Spinal cord (tissue), 10 donors: ENCODE data around the gene STH. TPM values are rescaled to one million over a fixed set of nuclear protein-coding genes. Genes with fewer than 3 reads are reported as not detected.
"Not testable (repeated sequence)": the region's sequence is repeated elsewhere in the genome, so short reads cannot be mapped to it uniquely, and the experiment has no call there.

Experiments used
- DNase-seq, 6 donors: peaks; one replicate each; pipeline versions ENCODE4 v3.0.0 to v3.0.0-alpha.2; 2013 to 2015; ENCODE audit warnings: low spot score in 6 of 6, low read depth in 4 of 6
- H3K27ac ChIP-seq: one replicate; pipeline ENCODE4 v1.5.1; 2013; ENCODE audit warnings: low read depth, low read length, control low read depth
- H3K27me3 ChIP-seq: one replicate; pipeline ENCODE4 v1.6.1; 2013; ENCODE audit warnings: low read length; ENCODE audit not compliant: control insufficient read depth, insufficient read depth
- H3K36me3 ChIP-seq: one replicate; pipeline ENCODE4 v1.6.1; 2013; ENCODE audit warnings: low read length; ENCODE audit not compliant: control insufficient read depth, insufficient read depth
- H3K4me1 ChIP-seq: one replicate; pipeline ENCODE4 v1.6.1; 2013; ENCODE audit warnings: low read length; ENCODE audit not compliant: control insufficient read depth, insufficient read depth
- H3K4me3 ChIP-seq: one replicate; pipeline ENCODE4 v1.5.1; 2013; ENCODE audit warnings: low read depth, low read length, control low read depth
- H3K9me3 ChIP-seq: one replicate; pipeline ENCODE4 v1.6.1; 2013; ENCODE audit warnings: low read length; ENCODE audit not compliant: control insufficient read depth, insufficient read depth
- WGBS: methylation state at CpG from one replicate; pipeline ENCODE4 v1.1.5; 2013; ENCODE audit warnings: missing lambda C conversion rate; ENCODE audit not compliant: insufficient coverage; 5-methylcytosine and 5-hydroxymethylcytosine counted together
- polyA plus RNA-seq, 2 donors: library from polyadenylated mRNA; unstranded; fragments of 120-200 nt; gene quantifications; one replicate each; pipeline ENCODE4 v1.2.1, GENCODE V29; 2013; ENCODE audit not compliant: insufficient read length in 2 of 2
- total RNA-seq, 2 donors: library from RNA; depleted of rRNA in 1 of 2; stranded (reverse); fragments of 120-200 nt in 1 of 2; fragments of >200 nt in 1 of 2; gene quantifications; one replicate each; pipeline versions ENCODE4 v1.2.3 to v1.2.4, GENCODE V29; 2013 to 2014
- donor health status: healthy.

The STH gene
- total and polyA plus RNA-seq, 4 donors, result 0.66 to 3.1 (median 2.4) TPM; not detected in 1

DNA sequence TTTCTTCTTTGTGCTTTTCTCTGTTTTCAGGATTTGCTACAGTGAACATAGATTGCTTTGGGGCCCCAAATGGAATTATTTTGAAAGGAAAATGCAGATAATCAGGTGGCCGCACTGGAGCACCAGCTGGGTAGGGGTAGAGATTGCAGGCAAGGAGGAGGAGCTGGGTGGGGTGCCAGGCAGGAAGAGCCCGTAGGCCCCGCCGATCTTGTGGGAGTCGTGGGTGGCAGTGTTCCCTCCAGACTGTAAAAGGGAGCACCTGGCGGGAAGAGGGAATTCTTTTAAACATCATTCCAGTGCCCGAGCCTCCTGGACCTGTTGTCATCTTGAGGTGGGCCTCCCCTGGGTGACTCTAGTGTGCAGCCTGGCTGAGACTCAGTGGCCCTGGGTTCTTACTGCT lies 1.2 kb downstream of the STH start:
- 70% methylated on average over 7 of the region's 7 CpGs for WGBS
- Histone ChIP-seq H3K27ac (no peak overlapping the region), H3K4me1 (peaks cover 40% of the 10 kb centered on the region), H3K36me3 (peaks cover 53% of the 10 kb centered on the region), H3K9me3 (no peaks in the 10 kb centered on the region), H3K4me3 (no peak overlapping the region), H3K27me3 (no peaks in the 10 kb centered on the region)
- peak in 1 of 6 donors; percentile 77 for DNase-seq

DNA sequence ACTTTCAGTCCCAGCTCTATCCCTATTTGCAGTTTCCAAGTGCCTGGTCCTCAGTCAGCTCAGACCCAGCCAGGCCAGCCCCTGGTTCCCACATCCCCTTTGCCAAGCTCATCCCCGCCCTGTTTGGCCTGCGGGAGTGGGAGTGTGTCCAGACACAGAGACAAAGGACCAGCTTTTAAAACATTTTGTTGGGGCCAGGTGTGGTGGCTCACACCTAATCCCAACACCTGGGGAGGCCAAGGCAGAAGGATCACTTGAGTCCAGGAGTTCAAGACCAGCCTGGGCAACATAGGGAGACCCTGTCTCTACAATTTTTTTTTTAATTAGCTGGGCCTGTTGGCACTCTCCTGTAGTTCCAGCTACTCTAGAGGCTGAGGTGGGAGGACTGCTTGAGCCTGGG lies 1.7 kb downstream of the STH start:
- Histone ChIP-seq H3K9me3 (no peaks in the 10 kb centered on the region), H3K27me3 (no peaks in the 10 kb centered on the region)
- 55% methylated on average over 2 of the region's 2 CpGs for WGBS

DNA sequence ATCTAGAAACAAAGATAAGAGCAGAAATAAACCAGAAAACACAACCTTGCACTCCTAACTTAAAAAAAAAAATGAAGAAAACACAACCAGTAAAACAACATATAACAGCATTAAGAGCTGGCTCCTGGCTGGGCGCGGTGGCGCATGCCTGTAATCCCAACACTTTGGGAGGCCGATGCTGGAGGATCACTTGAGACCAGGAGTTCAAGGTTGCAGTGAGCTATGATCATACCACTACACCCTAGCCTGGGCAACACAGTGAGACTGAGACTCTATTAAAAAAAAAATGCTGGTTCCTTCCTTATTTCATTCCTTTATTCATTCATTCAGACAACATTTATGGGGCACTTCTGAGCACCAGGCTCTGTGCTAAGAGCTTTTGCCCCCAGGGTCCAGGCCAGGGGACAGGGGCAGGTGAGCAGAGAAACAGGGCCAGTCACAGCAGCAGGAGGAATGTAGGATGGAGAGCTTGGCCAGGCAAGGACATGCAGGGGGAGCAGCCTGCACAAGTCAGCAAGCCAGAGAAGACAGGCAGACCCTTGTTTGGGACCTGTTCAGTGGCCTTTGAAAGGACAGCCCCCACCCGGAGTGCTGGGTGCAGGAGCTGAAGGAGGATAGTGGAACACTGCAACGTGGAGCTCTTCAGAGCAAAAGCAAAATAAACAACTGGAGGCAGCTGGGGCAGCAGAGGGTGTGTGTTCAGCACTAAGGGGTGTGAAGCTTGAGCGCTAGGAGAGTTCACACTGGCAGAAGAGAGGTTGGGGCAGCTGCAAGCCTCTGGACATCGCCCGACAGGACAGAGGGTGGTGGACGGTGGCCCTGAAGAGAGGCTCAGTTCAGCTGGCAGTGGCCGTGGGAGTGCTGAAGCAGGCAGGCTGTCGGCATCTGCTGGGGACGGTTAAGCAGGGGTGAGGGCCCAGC lies 2.6 kb downstream of the STH start:
- DNase-seq, result no peak
- Histone ChIP-seq H3K36me3 (peaks cover 44% of the 10 kb centered on the region), H3K4me3 (no peak overlapping the region), H3K9me3 (no peaks in the 10 kb centered on the region), H3K27ac (no peak overlapping the region), H3K27me3 (no peaks in the 10 kb centered on the region), H3K4me1 (peaks cover 40% of the 10 kb centered on the region)
- WGBS, result 75% methylated on average over 13 of the region's 13 CpGs

More for the DNA sequence above, 1.7 kb downstream of the STH start:
- no peak overlapping the region for H3K4me3 ChIP-seq
- DNase-seq, result no peak
- H3K36me3 ChIP-seq, result peaks cover 48% of the 10 kb centered on the region
- peaks cover 40% of the 10 kb centered on the region for H3K4me1 ChIP-seq
- H3K27ac ChIP-seq, result no peak overlapping the region

DNA sequence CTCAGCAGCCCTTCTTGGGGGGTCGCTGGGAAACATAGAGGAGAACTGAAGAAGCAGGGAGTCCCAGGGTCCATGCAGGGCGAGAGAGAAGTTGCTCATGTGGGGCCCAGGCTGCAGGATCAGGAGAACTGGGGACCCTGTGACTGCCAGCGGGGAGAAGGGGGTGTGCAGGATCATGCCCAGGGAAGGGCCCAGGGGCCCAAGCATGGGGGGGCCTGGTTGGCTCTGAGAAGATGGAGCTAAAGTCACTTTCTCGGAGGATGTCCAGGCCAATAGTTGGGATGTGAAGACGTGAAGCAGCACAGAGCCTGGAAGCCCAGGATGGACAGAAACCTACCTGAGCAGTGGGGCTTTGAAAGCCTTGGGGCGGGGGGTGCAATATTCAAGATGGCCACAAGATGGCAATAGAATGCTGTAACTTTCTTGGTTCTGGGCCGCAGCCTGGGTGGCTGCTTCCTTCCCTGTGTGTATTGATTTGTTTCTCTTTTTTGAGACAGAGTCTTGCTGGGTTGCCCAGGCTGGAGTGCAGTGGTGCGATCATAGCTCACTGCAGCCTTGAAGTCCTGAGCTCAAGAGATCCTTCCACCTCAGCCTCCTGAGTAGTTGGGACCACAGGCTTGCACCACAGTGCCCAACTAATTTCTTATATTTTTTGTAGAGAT lies 3.4 kb downstream of the STH start:
- 30% methylated on average over 7 of the region's 8 CpGs for WGBS
- peak in 5 of 6 donors; percentile 44 to 92 (median 64) for DNase-seq
- H3K27me3 ChIP-seq, result no peaks in the 10 kb centered on the region
- no peak overlapping the region for H3K27ac ChIP-seq
- peaks cover 38% of the 10 kb centered on the region for H3K36me3 ChIP-seq
- no peaks in the 10 kb centered on the region for H3K9me3 ChIP-seq
- H3K4me1 ChIP-seq, result peaks cover 40% of the 10 kb centered on the region
- H3K4me3 ChIP-seq, result no peak overlapping the region

DNA sequence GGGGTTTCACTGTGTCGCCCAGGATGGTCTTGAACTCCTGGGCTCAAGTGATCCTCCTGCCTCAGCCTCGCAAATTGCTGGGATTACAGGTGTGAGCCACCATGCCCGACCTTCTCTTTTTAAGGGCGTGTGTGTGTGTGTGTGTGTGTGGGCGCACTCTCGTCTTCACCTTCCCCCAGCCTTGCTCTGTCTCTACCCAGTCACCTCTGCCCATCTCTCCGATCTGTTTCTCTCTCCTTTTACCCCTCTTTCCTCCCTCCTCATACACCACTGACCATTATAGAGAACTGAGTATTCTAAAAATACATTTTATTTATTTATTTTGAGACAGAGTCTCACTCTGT lies 3.9 kb downstream of the STH start:
- Histone ChIP-seq H3K27ac (no peak overlapping the region), H3K27me3 (no peaks in the 10 kb centered on the region), H3K9me3 (no peaks in the 10 kb centered on the region), H3K36me3 (peaks cover 33% of the 10 kb centered on the region), H3K4me3 (no peak overlapping the region), H3K4me1 (peaks cover 40% of the 10 kb centered on the region)
- WGBS, result no CpG with 5 or more reads among the region's 7 CpGs
- no peak for DNase-seq

DNA sequence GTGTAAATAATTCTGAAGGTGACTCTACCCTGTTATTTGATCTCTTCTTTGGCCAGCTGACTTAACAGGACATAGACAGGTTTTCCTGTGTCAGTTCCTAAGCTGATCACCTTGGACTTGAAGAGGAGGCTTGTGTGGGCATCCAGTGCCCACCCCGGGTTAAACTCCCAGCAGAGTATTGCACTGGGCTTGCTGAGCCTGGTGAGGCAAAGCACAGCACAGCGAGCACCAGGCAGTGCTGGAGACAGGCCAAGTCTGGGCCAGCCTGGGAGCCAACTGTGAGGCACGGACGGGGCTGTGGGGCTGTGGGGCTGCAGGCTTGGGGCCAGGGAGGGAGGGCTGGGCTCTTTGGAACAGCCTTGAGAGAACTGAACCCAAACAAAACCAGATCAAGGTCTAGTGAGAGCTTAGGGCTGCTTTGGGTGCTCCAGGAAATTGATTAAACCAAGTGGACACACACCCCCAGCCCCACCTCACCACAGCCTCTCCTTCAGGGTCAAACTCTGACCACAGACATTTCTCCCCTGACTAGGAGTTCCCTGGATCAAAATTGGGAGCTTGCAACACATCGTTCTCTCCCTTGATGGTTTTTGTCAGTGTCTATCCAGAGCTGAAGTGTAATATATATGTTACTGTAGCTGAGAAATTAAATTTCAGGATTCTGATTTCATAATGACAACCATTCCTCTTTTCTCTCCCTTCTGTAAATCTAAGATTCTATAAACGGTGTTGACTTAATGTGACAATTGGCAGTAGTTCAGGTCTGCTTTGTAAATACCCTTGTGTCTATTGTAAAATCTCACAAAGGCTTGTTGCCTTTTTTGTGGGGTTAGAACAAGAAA lies 5.1 kb downstream of the STH start:
- DNase-seq, result peak in 4 of 6 donors; percentile 58 to 91 (median 72)
- Histone ChIP-seq H3K4me1 (peaks cover 40% of the 10 kb centered on the region), H3K9me3 (no peaks in the 10 kb centered on the region), H3K27ac (no peak overlapping the region), H3K27me3 (no peaks in the 10 kb centered on the region), H3K4me3 (no peak overlapping the region), H3K36me3 (peaks cover 21% of the 10 kb centered on the region)
- 19% methylated on average over 4 of the region's 6 CpGs for WGBS

DNA sequence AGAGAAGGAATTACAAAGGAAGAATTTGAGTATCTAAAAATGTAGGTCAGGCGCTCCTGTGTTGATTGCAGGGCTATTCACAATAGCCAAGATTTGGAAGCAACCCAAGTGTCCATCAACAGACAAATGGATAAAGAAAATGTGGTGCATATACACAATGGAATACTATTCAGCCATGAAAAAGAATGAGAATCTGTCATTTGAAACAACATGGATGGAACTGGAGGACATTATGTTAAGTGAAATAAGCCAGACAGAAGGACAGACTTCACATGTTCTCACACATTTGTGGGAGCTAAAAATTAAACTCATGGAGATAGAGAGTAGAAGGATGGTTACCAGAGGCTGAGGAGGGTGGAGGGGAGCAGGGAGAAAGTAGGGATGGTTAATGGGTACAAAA lies 7.0 kb downstream of the STH start:
- peaks cover 29% of the 10 kb centered on the region for H3K4me1 ChIP-seq
- H3K27me3 ChIP-seq, H3K9me3 ChIP-seq, H3K27ac ChIP-seq, DNase-seq, H3K4me3 ChIP-seq: not testable (repeated sequence)
- WGBS, result no CpG with 5 or more reads among the region's 1 CpG
- H3K36me3 ChIP-seq, result peaks cover 29% of the 10 kb centered on the region

DNA sequence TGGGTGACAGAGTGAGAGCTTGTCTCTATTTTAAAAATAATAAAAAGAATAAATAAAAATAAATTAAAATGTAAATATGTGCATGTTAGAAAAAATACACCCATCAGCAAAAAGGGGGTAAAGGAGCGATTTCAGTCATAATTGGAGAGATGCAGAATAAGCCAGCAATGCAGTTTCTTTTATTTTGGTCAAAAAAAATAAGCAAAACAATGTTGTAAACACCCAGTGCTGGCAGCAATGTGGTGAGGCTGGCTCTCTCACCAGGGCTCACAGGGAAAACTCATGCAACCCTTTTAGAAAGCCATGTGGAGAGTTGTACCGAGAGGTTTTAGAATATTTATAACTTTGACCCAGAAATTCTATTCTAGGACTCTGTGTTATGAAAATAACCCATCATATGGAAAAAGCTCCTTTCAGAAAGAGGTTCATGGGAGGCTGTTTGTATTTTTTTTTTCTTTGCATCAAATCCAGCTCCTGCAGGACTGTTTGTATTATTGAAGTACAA lies 8.5 kb downstream of the STH start:
- Histone ChIP-seq H3K4me1 (peaks cover 18% of the 10 kb centered on the region), H3K27me3 (no peaks in the 10 kb centered on the region), H3K36me3 (peaks cover 37% of the 10 kb centered on the region), H3K4me3 (no peak overlapping the region), H3K9me3 (no peaks in the 10 kb centered on the region), H3K27ac (no peak overlapping the region)
- no CpG with 5 or more reads among the region's 2 CpGs for WGBS
- no peak for DNase-seq

DNA sequence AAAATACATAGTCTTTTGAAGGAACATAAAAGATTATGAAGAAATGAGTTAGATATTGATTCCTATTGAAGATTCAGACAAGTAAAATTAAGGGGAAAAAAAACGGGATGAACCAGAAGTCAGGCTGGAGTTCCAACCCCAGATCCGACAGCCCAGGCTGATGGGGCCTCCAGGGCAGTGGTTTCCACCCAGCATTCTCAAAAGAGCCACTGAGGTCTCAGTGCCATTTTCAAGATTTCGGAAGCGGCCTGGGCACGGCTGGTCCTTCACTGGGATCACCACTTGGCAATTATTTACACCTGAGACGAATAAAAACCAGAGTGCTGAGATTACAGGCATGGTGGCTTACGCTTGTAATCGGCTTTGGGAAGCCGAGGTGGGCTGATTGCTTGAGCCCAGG lies 9.5 kb downstream of the STH start:
- Histone ChIP-seq H3K27ac (no peak overlapping the region), H3K9me3 (no peaks in the 10 kb centered on the region), H3K4me3 (no peak overlapping the region), H3K36me3 (peaks cover 42% of the 10 kb centered on the region), H3K27me3 (no peaks in the 10 kb centered on the region), H3K4me1 (peaks cover 19% of the 10 kb centered on the region)
- no peak for DNase-seq
- WGBS, result 87% methylated on average over 6 of the region's 9 CpGs
